Hematopoietic multipotent progenitor cell treated with erythropoietin and hydrocortisone succinate and interleukin-3 and kit ligand, for 6 days (in vitro differentiated cells): ENCODE data around the gene ONECUT1.

ENCODE experiments used
- DNase-seq: peaks from one replicate; pipeline ENCODE4 v3.0.0-alpha.2; 2015

Gene ONECUT1

DNA sequence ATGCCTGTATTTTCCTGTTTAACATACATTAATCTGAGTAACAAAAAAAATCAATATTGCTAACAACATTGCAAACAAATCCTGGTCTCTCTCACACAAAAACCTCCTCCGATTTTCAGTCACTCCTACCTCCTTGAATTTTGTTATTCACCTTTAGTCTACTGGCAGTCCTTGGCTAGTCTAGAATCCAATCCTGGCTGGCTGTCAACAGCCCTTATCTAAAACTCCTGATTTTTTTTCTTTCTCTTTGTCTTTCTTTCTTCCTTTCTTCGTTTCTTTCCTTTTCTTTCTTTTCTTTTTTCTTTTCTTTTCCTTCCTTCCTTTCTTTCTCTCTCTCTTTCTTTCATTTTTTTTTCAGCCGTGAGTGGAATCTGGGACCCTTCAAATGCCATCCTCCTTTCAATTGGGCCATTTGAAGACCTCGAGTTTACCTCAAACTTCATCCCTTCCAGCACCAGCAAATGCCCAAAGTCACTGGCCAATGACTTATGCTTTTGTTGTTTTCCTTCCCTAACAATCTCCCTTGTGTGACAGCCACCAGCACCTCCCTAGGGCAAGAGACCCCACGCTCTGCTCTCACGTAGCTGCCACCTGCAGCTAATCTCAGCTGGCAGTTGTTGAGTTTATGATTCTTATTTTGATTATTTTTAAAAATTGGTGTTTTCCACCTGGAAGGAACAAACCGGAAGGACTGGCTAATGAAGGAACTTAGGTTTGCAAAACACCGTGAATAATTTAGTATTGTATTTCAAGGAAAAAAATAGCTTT lies 6.8 kb upstream of the ONECUT1 start:
- no peak for DNase-seq

DNA sequence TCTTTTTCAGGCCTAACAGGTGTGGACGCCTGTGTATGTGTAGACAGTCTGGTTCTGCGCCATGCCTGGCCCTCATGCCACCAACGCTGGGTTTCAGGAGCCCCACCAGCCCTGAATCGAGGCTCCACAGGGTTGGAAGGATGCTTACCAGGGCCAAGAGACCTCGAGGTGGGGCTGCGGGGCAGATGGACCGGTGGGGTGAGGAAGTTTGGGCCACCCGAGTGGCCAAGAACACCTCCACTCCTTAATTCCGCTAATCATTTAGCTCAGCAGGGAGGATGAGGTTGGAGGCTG lies 6.0 kb upstream of the ONECUT1 start:
- no peak for DNase-seq

DNA sequence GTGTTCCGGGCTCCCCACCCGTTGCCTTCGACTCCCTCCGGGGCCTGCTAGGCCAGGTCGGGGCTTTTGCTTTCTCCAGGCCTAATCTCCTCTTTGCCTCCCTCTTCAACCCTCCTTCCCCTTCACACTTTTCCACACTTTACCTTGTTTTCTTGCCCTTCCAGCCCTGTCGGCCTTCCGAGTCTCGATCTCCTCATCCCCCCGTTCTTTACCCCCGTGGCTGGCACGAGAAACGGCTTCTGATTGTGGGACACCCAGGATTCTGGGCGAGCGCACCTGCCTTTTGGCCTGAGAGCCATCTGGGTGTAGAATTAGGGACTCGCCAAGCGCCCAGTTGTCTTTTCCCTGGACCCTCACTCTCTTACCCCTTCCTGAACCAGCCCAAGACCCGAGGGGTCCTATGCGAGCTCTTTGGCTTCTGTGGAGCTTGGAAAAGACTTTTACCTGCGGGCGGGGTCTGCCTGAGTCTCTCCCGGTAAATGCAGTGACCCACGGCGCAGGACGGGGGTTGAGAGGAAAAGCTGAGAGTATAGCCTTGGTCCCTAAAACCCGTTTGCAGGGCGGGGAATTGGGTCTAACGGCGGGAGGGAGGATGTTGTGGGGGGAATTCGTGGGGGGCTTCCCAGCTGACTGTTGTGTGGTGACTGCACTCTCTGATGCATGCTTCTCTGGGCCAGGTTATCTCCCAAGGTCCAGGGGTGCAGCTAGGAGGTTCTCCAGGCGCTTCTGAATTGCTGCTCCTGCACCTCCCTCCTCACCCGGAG lies 5.5 kb upstream of the ONECUT1 start:
- DNase-seq = no peak

DNA sequence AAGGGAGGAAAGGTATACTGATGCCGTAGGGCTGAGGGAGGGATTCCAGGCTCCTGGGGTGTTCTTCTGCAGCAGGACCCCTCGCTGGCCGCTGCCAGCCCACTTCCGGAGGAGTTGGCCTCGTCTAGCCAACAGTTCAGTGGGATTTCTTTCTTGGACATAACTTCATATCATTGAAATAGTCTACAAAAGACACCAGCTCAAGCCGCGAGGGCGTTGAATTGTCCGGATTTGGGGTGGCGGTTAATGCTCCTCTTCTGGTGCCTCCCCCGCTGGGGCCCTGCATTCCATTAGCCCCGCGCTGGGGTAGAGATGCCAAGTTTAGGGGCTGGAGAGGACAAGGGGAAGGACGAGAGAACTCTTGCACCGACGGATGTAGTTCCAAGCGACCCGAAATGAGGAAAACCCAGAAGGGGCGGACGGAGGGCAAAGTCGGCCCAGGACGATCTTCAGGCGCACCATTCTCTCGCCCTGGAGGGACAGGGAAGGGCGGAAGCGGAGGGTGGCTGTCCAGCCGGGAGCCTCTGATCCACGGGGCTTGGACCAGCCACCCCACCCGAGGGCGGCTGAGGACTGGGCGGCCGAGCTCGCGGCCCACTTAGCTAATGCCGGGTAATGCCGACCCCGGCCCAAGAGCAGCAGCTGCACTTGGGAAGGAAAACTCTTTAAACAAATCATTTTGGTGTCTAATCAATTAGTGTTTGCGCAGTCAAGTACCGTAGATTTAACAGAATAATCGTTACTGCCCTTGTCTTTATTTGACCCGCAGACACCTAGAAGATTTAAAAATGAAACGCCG lies 4.7 kb upstream of the ONECUT1 start:
- DNase-seq = no peak

DNA sequence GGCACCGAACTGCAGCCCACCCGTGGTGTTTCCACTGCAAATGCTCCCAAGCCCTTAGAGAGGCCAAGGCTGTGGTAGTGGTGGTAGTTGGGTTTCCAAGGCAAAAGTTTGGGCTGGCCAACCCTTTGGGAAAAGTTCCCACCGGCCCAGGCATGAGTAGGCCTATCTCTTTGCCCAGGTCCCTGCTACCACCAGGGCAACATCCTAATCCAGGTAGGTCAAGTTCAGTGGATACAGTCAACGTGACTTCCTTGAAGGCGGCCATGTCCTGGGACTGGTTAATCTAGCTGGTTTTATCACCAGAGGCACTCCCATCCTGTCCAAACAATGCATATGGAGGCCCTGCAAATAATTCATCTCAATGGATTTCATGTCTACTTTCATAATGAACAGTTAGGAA lies 1.6 kb upstream of the ONECUT1 start:
- DNase-seq = no peak

DNA sequence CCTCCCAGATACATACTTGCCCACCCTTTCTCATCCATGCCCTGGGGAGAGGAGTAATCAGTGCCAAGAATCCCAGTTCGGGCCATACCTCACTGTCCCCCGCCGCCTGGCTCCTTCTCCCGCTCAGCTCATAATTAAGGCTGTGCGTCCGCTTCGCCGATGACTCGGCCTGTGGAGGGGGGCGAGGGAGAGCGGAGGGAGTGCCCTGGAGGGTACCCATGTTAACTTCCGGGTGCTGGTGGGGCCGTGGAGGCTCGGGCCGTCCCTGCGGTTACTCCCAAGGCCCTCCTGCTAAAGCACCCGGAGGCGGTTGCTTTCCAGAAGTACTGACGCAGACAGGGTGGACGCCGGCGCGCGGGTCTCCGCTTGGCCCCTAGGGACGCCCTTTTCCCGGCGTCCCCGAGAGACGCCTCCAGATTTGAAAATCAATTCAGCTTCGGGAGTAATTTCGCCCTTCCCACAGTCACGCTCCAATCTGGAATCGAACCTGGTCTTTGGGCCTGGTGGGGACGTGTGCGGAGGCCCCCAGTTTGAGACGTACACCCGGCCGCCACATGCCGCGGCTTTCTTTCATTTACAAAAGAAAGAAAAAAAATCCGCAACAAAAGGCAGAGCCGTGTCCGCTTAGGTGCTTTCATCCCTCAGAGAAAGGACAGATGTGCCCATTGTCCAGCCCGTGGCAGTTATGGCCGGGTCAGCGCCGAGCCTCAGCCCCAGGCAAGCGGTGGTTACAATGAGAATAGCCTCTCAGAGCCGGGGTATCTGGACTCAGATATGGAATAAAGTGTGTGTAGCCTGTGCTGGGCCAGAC lies 1.0 kb upstream of the ONECUT1 start:
- DNase-seq = no peak

DNA sequence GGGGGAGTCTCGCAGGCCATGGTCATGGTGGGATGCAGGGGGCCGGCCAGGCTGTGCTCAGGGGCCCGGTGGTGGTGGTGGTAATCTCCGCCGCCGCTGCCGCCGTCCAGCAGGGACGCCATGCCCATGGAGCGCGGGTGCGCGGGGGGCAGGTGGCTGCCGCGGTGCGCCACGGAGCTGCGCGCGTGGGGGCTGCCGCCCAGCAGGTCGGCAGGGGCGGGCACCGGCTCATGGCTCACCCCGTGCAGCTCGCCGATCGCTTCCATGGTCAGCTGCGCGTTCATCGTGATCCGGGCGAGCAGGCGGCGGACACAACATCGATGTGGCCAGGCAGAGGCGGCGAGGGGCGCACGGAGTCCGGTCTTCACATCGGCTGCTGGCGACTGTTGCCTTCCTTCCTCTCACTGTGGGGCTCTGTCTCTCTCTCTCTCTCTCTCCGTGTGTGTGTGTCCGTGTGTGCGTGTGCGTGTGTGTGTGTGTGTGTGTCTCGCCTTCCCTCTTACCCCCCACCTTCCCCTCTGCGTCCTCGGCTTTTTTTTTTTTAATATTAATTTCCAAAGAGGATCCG lies 451 bp downstream of the ONECUT1 start:
- DNase-seq = no peak

DNA sequence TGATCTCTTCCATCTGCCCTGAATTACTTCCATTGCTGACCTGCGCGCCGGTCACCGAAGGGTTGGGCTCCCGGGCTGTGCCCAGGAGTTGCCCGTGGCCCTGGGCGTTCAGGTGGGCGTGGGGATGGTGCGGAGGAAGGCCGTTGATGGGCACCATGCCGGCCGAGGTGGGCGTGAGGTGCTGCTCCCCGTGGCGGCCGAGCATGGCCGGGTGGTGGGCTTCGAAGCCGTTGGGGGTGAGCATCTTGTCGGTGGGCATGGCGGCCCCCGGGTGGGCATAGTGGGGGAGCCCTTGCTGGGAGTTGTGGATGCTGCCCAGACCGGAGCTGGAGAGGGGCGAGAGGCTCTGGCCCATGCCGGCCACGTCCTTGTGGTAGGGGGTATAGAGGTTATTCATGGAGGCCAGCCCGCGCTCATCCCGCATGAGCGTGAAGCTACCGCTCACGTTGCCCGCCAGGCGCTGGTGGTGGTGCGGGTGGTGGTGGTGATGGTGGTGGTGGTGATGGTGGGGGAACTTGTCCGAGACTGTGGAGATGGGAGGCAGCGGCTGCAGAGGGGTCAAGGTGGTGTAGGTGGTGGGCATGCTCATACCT lies 1.0 kb downstream of the ONECUT1 start:
- no peak for DNase-seq

DNA sequence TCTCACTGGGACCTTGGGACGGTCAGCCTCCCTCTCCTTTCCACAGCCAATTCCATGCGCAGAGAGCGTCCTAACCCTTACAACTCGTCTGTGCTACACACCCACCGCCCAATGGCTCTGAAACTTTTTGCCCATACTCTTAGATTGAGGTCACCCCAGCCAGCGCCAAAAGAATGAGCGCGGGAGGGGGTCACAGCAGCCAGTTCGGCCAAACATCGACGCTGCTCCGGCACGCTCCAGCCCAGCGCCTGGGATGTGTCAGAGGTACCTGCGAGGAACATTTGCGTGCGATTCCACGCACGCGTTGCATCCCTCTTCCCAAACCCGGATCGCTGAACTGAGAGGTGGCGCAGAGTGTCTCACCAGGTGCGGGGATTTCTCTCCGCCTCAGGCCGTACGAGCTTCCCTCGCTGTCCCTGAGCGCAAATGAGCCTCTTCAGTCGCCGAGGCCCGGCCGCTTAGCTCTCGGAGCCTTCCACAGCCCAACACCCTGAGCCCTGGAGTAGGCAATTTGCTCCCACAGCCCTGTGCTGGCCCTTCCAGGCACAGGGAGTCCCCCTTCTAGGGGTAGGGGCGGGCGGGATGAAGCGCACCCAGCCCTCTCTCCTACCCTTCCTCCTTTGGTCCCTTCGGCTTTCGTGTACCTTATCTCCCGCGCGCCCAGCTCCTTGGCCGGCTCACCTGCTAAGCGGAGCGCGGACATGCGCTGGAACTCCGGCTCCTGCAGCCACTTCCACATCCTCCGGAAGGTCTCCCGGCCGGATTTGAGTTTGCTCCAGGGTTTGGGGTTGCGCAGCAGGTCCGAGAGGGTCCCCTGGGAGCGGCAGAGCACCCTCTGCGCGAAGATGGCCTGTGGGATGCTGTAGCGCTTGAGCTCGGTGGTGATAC lies 1.8 kb downstream of the ONECUT1 start:
- DNase-seq = no peak

DNA sequence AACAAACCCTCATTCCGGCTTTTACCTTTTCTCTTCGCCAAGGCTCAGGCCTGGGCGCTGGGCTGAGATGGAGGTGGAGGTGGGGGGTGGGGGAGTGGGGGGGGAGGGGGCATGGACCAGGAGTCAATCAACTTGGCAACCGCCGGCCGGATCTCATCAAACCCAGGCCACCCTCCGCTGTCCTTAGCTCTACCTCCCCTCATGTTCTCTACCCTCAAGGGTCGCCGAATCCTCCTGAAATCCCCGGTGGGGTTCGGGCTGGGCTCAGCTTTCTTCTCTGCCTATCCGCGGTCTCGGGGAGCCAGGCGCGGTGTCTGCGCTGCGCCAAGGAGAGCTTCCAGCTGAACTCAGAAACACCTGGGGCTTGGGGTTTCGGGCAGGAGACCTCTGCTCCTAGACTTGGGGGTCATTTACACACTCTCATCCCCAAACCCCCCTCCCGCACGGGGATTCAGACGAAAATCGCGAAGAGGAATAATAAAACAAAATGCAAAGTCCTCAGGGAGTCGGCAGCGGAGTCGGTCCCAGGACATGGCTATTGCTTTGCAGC lies 2.5 kb downstream of the ONECUT1 start:
- no peak for DNase-seq

DNA sequence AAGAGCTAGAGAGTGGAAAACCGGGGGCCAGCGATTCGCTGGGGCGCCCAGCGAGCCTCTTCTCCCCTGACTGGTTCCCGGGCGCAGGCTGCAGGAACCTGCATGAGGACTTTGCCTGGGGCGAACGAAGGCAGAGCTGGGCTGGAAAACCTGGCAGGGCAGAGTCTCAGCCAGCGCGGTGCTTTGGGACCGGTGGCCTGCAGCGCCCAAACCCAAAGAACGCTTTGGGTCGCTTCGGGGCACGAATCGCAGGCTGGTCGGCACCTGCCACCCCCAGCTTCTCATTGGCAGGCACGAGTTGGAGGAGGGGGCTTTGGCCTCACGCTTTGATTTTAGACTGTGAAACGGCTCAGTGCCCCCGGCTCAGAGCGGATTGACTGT lies 3.0 kb downstream of the ONECUT1 start:
- no peak for DNase-seq

DNA sequence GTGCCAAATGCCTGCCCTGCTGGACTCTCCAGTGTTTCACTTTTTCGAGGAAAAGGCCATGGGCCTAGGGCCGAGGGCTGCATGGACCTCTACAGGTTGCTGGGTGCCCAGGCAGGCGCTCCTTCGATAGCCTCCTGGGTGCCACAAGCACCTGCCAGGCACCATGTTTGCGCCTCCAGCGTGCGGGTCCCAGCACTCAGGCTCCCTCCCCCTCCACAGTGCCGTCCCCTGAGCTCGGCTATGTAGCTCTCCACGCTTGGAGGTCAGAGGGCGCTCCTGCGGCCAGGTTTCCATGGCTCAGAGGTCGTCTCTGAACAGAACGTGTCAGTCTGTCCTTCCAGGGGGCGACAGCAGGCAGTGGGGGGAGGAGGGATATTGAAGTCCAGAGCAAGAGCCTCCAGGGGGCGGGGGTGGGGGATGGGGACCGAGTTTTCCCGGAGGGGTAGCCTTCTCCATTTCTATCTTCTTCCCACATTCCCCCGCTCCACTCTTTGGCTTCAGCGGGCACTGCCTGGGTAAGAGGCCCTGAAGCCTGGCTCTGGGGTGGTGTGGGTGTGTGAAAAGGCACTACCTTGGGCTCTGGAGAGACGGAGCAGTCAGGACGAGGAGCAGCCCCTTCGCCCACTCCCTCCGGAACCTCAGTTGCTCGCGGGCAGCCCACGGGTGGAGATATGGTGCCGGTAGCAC lies 3.6 kb downstream of the ONECUT1 start:
- DNase-seq = no peak

DNA sequence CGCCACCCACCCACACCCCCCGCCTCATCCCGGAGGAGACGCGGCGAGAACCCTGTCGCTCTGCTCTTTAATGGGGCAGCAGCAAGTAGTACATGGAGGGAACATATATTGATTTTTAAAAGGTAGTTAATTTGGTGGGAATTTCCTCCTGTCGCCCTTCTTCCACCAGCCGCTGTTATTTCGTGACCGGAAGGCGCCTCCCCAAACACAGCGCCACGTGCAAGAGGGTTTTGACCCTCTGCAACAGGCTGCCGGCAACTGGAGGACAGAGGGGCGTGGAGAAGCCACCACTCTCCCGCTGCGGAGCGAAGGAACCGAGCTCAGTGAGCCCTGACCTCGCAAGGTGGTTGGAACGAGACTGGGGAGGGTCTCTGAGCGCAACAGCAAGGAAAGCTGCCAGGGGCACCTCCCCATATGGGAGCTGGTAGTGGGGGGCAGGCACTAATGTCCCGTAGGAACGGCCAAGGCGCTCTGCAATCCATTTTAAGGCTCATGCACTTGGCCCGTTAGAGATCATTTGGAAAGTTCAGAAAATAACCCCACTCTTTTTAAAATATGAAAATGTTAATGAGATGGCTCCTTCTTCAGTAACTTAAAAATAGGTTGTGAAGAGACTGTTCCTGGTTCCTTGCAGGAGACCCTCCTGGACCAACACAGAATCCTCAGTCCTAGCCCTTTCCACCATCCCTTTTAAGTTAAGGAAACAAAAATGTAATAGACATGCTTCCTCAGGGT lies 4.3 kb downstream of the ONECUT1 start:
- DNase-seq = no peak

DNA sequence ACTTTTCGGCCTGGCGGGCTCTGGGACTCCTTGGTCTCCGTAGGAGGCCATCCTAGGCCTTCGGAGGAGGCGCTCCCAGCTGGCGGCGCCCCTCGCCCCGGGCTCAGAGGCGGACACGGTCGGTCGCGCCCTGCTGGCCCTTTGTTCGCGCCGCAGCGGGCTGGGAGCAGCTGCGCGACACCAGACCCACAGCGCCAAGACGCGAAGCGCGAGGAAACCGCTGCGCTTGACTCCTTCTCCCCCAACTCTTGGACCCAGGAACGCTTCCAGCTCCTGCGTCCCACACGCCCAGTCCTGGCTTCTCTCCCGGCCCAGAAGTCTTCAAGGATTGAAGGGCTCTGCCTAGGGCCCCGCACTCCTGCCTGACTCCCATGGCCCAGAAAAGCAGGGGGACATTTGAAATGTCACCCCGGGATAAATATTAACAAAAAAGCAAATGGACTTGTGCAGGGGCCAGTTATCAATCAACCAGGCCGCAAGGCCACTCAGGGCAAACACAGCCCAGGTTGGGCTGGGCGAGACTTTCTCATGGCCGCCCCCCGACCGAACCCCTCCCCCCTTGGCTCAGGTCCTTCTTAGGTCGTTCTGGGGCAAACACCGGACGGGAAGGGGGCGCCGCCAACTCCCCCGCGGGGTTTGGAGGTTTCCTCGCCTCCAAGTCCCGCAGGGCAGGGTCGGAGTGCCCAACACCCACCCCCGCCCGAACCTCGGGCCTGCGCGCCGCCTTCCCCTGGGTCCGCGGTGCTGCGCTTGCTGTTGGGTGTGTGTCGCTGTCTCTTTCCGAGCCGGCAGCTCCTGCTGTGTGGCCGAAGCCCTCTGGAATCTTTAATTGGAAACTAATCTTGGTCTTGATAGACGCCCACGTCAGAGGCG lies 5.1 kb downstream of the ONECUT1 start:
- no peak for DNase-seq

DNA sequence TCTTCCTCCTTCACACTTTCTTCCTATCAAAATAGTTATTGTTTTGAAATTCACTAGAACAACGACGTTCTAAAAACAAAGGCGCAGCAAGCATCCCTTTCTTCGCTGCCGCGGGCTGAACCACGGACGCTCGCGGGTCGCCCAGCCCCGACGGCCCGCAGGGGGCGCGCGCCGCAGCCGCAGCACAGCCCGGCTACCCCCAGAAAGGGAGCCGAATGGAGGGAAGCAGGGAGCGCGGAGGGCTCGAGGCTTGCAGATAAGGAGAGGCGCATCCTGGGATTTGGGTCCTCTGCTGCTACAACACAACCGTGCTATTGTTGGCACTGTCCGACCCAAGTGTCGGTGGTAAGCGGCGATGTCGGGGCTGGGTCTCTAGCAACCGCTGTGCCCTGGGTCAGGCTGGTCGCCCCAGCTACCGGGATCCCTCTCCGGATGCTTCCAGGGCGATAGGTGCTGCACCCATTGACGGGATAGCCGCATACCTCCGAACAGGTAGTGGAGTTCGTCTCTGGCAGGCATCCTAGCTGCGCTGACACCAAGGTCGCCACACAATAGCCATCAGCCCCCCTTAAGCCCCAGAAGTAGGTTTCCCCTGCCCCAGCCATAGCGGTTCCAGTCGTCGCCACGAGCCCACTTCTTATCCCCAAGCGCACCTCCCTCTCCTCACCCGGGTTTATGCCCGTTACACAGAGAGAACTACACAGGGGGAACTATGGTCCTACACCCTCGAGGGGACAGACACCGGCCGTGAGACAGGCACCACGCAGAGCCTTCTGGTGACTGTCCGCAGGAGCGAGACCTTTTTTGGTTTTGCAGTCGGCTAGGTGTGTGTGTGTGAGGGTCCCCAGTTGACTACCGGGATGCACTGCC lies 6.0 kb downstream of the ONECUT1 start:
- DNase-seq = peak; percentile 45

DNA sequence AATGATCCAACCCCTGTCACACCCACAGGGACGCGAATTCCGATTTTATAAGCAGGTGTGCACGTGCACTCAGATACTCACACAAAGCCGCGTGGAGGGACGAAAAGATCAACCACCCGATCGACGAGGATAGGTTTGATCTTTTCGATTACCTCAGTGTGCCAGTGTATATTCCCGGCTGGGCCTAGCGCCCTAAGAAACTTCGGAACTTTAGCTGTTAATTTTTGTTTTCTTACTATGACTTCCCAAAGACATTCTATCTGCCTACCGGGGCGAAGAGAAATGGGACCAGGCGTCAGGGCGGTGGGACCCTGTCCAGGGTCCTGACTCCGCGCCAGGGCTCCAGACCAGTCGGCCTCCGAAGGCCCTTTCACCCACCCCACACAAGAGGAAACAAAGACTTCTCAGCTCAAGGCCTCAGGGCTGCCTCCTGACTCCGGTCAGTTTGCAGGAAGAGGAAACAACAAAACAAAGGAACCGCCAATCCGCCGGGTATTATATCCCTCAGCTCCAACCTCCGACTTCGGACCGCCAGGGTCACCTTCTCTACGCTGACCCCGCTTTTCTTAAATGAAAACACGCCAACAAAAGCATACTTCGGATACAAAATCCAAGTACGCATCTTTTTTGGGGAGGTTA lies 6.8 kb downstream of the ONECUT1 start:
- DNase-seq = peak; percentile 43

DNA sequence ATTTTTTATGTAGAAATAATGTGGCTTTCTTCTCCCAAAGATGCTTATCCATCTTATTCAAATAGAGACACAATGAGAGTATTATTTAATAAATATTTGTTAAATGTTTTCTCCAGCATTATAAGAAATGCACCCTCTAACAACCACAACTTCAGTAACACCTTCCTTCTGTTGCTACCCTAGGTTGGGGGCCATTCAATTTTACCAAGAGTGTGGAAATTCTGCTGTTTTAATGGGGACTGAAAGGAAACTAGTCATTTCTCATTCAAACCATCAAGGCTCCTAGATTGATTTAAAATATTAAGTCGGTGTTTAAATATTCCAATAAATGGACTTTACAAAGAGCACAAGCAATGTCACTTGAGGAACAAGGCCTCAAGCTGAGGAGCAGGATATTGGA lies 7.6 kb downstream of the ONECUT1 start:
- no peak for DNase-seq
